ENCODE data around the gene TCN1. TPM values are rescaled to one million over a fixed set of nuclear protein-coding genes. Genes with fewer than 3 reads are reported as not detected.
"Not testable (repeated sequence)": the region's sequence is repeated elsewhere in the genome, so short reads cannot be mapped to it uniquely, and the experiment has no call there.

TCN1 gene
- total RNA-seq, 4 donors from 2014 or later, result not detected

- H3K4me1 ChIP-seq, result no peaks in the 10 kb centered on the region
- H3K36me3 ChIP-seq, result no peaks in the 10 kb centered on the region
- no peak for DNase-seq
- 85 to 88% methylated on average over 7 of the region's 7 CpGs for WGBS, 2 donors
- H3K4me3 ChIP-seq (replicated peaks in 1 of 3), result no peak overlapping the region
- no peak overlapping the region for H3K27ac ChIP-seq
- TF ChIP-seq POLR2A (IDR thresholded peaks at IDR 0.05), result no peak
- TF ChIP-seq CTCF (IDR thresholded peaks at IDR 0.05), result no peak
- no peaks in the 10 kb centered on the region for H3K9me3 ChIP-seq
- intact Hi-C loops (cut with DNase I), result no loop called here
- H3K27me3 ChIP-seq, result no peaks in the 10 kb centered on the region
Measured at GRCh38 chr11:59898650-59899049, 32.4 kb upstream of the TCN1 start.

- 94 to 97% methylated on average over 31 of the region's 31 CpGs for WGBS, 2 donors
- TF ChIP-seq POLR2A (IDR thresholded peaks at IDR 0.05) (no peak), CTCF (IDR thresholded peaks at IDR 0.05) (no peak)
Measured at GRCh38 chr11:59898046-59898445, 31.8 kb upstream of the TCN1 start.

GRCh38 chr11:59894616-59895015, 28.3 kb upstream of the TCN1 start:
- TF ChIP-seq POLR2A (IDR thresholded peaks at IDR 0.05) (no peak), CTCF (IDR thresholded peaks at IDR 0.05) (no peak)
- 83% methylated on average over 1 of the region's 1 CpG for WGBS, 2 donors
- H3K4me1 ChIP-seq, result no peaks in the 10 kb centered on the region

More at GRCh38 chr11:59898046-59898445, 31.8 kb upstream of the TCN1 start:
- no peak for DNase-seq
- intact Hi-C loops (cut with DNase I), result no loop called here
- no peaks in the 10 kb centered on the region for H3K9me3 ChIP-seq
- H3K27ac ChIP-seq, result no peak overlapping the region
- H3K36me3 ChIP-seq, result no peaks in the 10 kb centered on the region
- no peaks in the 10 kb centered on the region for H3K4me1 ChIP-seq
- no peak overlapping the region for H3K4me3 ChIP-seq (replicated peaks in 1 of 3)
- no peaks in the 10 kb centered on the region for H3K27me3 ChIP-seq

GRCh38 chr11:59891781-59892181, 25.5 kb upstream of the TCN1 start:
- TF ChIP-seq POLR2A (IDR thresholded peaks at IDR 0.05) (no peak), CTCF (IDR thresholded peaks at IDR 0.05) (no peak)
- no peaks in the 10 kb centered on the region for H3K4me1 ChIP-seq
- H3K36me3 ChIP-seq, result no peaks in the 10 kb centered on the region
- H3K27ac ChIP-seq, result no peak overlapping the region
- H3K27me3 ChIP-seq, result no peaks in the 10 kb centered on the region
- no peak for DNase-seq
- H3K4me3 ChIP-seq (replicated peaks in 1 of 3), result no peak overlapping the region
- WGBS, 2 donors, result 16 to 56% methylated on average over 1 to 3 of the region's 4 CpGs
- no peaks in the 10 kb centered on the region for H3K9me3 ChIP-seq
- intact Hi-C loops (cut with DNase I), result no loop called here

More at GRCh38 chr11:59894616-59895015, 28.3 kb upstream of the TCN1 start:
- no peaks in the 10 kb centered on the region for H3K9me3 ChIP-seq
- no peaks in the 10 kb centered on the region for H3K27me3 ChIP-seq
- no peak overlapping the region for H3K27ac ChIP-seq
- no peak for DNase-seq
- no peaks in the 10 kb centered on the region for H3K36me3 ChIP-seq
- intact Hi-C loops (cut with DNase I), result no loop called here
- H3K4me3 ChIP-seq (replicated peaks in 1 of 3), result no peak overlapping the region

- H3K36me3 ChIP-seq; DNase-seq; H3K4me1 ChIP-seq; intact Hi-C loops (cut with DNase I); H3K9me3 ChIP-seq; H3K4me3 ChIP-seq (replicated peaks in 1 of 3); H3K27ac ChIP-seq; H3K27me3 ChIP-seq: not testable (repeated sequence)
Measured at GRCh38 chr11:59887156-59887555, 20.9 kb upstream of the TCN1 start.

- WGBS, 2 donors, result 88 to 91% methylated on average over 1 of the region's 1 CpG
- H3K4me3 ChIP-seq (replicated peaks in 1 of 3), result no peak overlapping the region
- no peaks in the 10 kb centered on the region for H3K9me3 ChIP-seq
- no peak overlapping the region for H3K27ac ChIP-seq
- DNase-seq, result no peak
- H3K4me1 ChIP-seq, result no peaks in the 10 kb centered on the region
- intact Hi-C loops (cut with DNase I), result no loop called here
- H3K27me3 ChIP-seq, result no peaks in the 10 kb centered on the region
- no peak for TF ChIP-seq POLR2A (IDR thresholded peaks at IDR 0.05)
- H3K36me3 ChIP-seq, result no peaks in the 10 kb centered on the region
Measured at GRCh38 chr11:59883597-59883996, 17.3 kb upstream of the TCN1 start.
